HEK293 (cell line): ENCODE results near the gene NAA35.

Experiments
- CTCF ChIA-PET: fragments of 350-600 bp; formaldehyde crosslinking; extraction: SDS; loops from one replicate; lab custom pipeline; 2021; ENCODE audit warnings: antibody characterized with exemption; lab: Yijun Ruan, JAX
- POLR2A ChIA-PET: fragments of 300-600 bp; formaldehyde crosslinking; extraction: SDS; loops from one replicate; lab custom pipeline; 2020; ENCODE audit warnings: antibody characterized with exemption, inconsistent platforms; lab: Yijun Ruan, JAX
- H3K27ac ChIP-seq: fragments of 200-500 bp; sonication (Bioruptor generic); 2 replicates; pipeline ENCODE4 v1.5.1; 2014; ENCODE audit warnings: low read depth, low read length, control low read depth, inconsistent platforms; ENCODE audit errors: extremely low read depth
- H3K36me3 ChIP-seq, 2 experiments: fragments of 200-500 bp in 1 of 2; sonication (Bioruptor generic) in 1 of 2; 1 replicate in 1 of 2; 2 replicates in 1 of 2; pipeline ENCODE4 v1.5.1; 2014 to 2017; ENCODE audit warnings: inconsistent platforms in 2 of 2, low read length in 2 of 2; ENCODE audit not compliant: control insufficient read depth in 2 of 2, insufficient read depth in 1 of 2
- H3K4me1 ChIP-seq: fragments of 200-500 bp; sonication (Bioruptor generic); 2 replicates; pipeline ENCODE4 v1.5.1; 2014; ENCODE audit warnings: mild to moderate bottlenecking, low read length, inconsistent platforms; ENCODE audit not compliant: control insufficient read depth, insufficient read depth
- H3K4me3 ChIP-seq: 2 replicates; pipeline ENCODE4 v1.5.1; 2011; ENCODE audit warnings: low read depth, mild to moderate bottlenecking, control low read depth, low read length, moderate library complexity
- H3K9me3 ChIP-seq: fragments of 200-500 bp; sonication (Bioruptor generic); 2 replicates; pipeline ENCODE4 v1.5.1; 2014; ENCODE audit warnings: low read depth, low read length, inconsistent platforms; ENCODE audit not compliant: control insufficient read depth, insufficient read depth
- AEBP2 ChIP-seq: fragments of 450-650 bp; formaldehyde crosslinking; IDR thresholded peaks from 2 replicates; pipeline ENCODE4 v1.5.1; 2016; ENCODE audit warnings: missing biosample characterization, missing genetic modification characterization, borderline replicate concordance
- INSM2 ChIP-seq: fragments of 450-650 bp; formaldehyde crosslinking; IDR thresholded peaks from 2 replicates; pipeline ENCODE4 v1.5.1; 2016; ENCODE audit warnings: missing biosample characterization, missing genetic modification characterization
- RBAK ChIP-seq: fragments of 450-650 bp; formaldehyde crosslinking; IDR thresholded peaks from 2 replicates; pipeline ENCODE4 v1.5.1; 2016; ENCODE audit warnings: missing biosample characterization, missing genetic modification characterization
- SALL2 ChIP-seq: fragments of 450-650 bp; formaldehyde crosslinking; IDR thresholded peaks from 2 replicates; pipeline ENCODE4 v1.5.0; 2017; ENCODE audit warnings: missing biosample characterization, mild to moderate bottlenecking, missing genetic modification characterization, borderline replicate concordance
- SCRT2 ChIP-seq: fragments of 450-650 bp; formaldehyde crosslinking; IDR thresholded peaks from 2 replicates; pipeline ENCODE4 v1.5.1; 2016; ENCODE audit warnings: missing biosample characterization, missing genetic modification characterization
- TRIM28 ChIP-seq: IDR thresholded peaks from 2 replicates; pipeline ENCODE4 v1.6.1; 2011; ENCODE audit warnings: low read length, control low read depth, borderline replicate concordance
- ZBTB17 ChIP-seq: fragments of 450-650 bp; formaldehyde crosslinking; IDR thresholded peaks from 2 replicates; pipeline ENCODE4 v1.5.1; 2016; ENCODE audit warnings: missing biosample characterization, missing genetic modification characterization
- ZBTB20 ChIP-seq: fragments of 450-650 bp; formaldehyde crosslinking; IDR thresholded peaks from 2 replicates; pipeline ENCODE4 v1.5.1; 2016; ENCODE audit warnings: missing biosample characterization, missing genetic modification characterization
- ZFP41 ChIP-seq: fragments of 450-650 bp; formaldehyde crosslinking; IDR thresholded peaks from 2 replicates; pipeline ENCODE4 v1.5.1; 2016; ENCODE audit warnings: missing biosample characterization, missing genetic modification characterization, borderline replicate concordance
- ZIC2 ChIP-seq: fragments of 450-650 bp; formaldehyde crosslinking; IDR thresholded peaks from 2 replicates; pipeline ENCODE4 v1.5.1; 2016; ENCODE audit warnings: missing biosample characterization, missing genetic modification characterization
- ZNF140 ChIP-seq: fragments of 450-650 bp; formaldehyde crosslinking; IDR thresholded peaks from 2 replicates; pipeline ENCODE4 v1.5.1; 2016; ENCODE audit warnings: missing biosample characterization, missing genetic modification characterization
- ZNF146 ChIP-seq: fragments of 450-650 bp; formaldehyde crosslinking; IDR thresholded peaks from 2 replicates; pipeline ENCODE4 v1.5.1; 2016; ENCODE audit warnings: missing biosample characterization, missing genetic modification characterization
- ZNF148 ChIP-seq: fragments of 450-650 bp; formaldehyde crosslinking; IDR thresholded peaks from 2 replicates; pipeline ENCODE4 v1.5.0; 2017; ENCODE audit warnings: missing biosample characterization, missing genetic modification characterization, borderline replicate concordance
- ZNF175 ChIP-seq: fragments of 450-650 bp; formaldehyde crosslinking; IDR thresholded peaks from 2 replicates; pipeline ENCODE4 v1.5.1; 2016; ENCODE audit warnings: missing biosample characterization, missing genetic modification characterization
- ZNF19 ChIP-seq: fragments of 450-650 bp; formaldehyde crosslinking; IDR thresholded peaks from 2 replicates; pipeline ENCODE4; 2016; ENCODE audit warnings: missing biosample characterization, missing genetic modification characterization, low read depth
- ZNF26 ChIP-seq: fragments of 450-650 bp; formaldehyde crosslinking; IDR thresholded peaks from 2 replicates; pipeline ENCODE4 v1.5.1; 2016; ENCODE audit warnings: missing biosample characterization, missing genetic modification characterization
- ZNF350 ChIP-seq: fragments of 450-650 bp; formaldehyde crosslinking; IDR thresholded peaks from 2 replicates; pipeline ENCODE4 v1.5.0; 2017; ENCODE audit warnings: missing biosample characterization, mild to moderate bottlenecking, missing genetic modification characterization
- ZNF398 ChIP-seq: fragments of 450-650 bp; formaldehyde crosslinking; IDR thresholded peaks from 2 replicates; pipeline ENCODE4 v1.5.1; 2017; ENCODE audit warnings: missing biosample characterization, missing genetic modification characterization
- ZNF510 ChIP-seq: fragments of 450-650 bp; formaldehyde crosslinking; IDR thresholded peaks from 2 replicates; pipeline ENCODE4 v1.5.1; 2018; ENCODE audit warnings: mild to moderate bottlenecking, missing genetic modification characterization, missing biosample characterization; ENCODE audit not compliant: insufficient replicate concordance
- ZNF558 ChIP-seq: fragments of 450-650 bp; formaldehyde crosslinking; IDR thresholded peaks from 2 replicates; pipeline ENCODE4 v1.5.1; 2016; ENCODE audit warnings: missing biosample characterization, missing genetic modification characterization
- ZNF596 ChIP-seq: fragments of 450-650 bp; IDR thresholded peaks from 2 replicates; pipeline ENCODE4 v1.5.0; 2018; ENCODE audit warnings: missing biosample characterization, mild to moderate bottlenecking, missing genetic modification characterization, moderate library complexity
- ZNF701 ChIP-seq: fragments of 450-650 bp; formaldehyde crosslinking; IDR thresholded peaks from 2 replicates; pipeline ENCODE4 v1.5.1; 2016; ENCODE audit warnings: missing biosample characterization, missing genetic modification characterization
- ZNF792 ChIP-seq: fragments of 450-650 bp; formaldehyde crosslinking; IDR thresholded peaks from 2 replicates; pipeline ENCODE4 v1.5.1; 2016; ENCODE audit warnings: missing biosample characterization, missing genetic modification characterization
- ZNF837 ChIP-seq: fragments of 450-650 bp; formaldehyde crosslinking; IDR thresholded peaks from 2 replicates; pipeline ENCODE4 v1.5.1; 2016; ENCODE audit warnings: missing biosample characterization, missing genetic modification characterization
- ZSCAN5A ChIP-seq: fragments of 450-650 bp; formaldehyde crosslinking; IDR thresholded peaks from 2 replicates; pipeline ENCODE4 v1.5.1; 2016; ENCODE audit warnings: missing biosample characterization, missing genetic modification characterization
- ZXDB ChIP-seq: fragments of 450-650 bp; formaldehyde crosslinking; IDR thresholded peaks from 2 replicates; pipeline ENCODE4 v1.5.1; 2016; ENCODE audit warnings: missing biosample characterization, missing genetic modification characterization

NAA35 gene

GRCh38 chr9:85964949-85965348 lies 24.0 kb downstream of the NAA35 start:
- ChIA-PET CTCF (interaction anchor here (1.0 kb wide), 1 partner anchor 238 kb away, joined by 3 read pairs; no protein-coding TSS in a partner anchor), POLR2A (no interaction called here)
- Histone ChIP-seq H3K36me3 (peaks cover 21 to 58% of the 10 kb centered on the region in 2 experiments), H3K27ac (no peak overlapping the region), H3K4me3 (no peak overlapping the region)
- TF ChIP-seq ZNF146 (tag by site-specific recombination) (no peak), ZNF19 (tag by site-specific recombination) (no peak), ZNF510 (no peak), ZIC2 (tag by site-specific recombination) (no peak), ZNF350 (tag by site-specific recombination) (no peak), ZNF398 (no peak), ZNF596 (tag by site-specific recombination) (no peak), ZNF792 (tag by site-specific recombination) (no peak), ZBTB20 (tag by site-specific recombination) (no peak)
- TF ChIP-seq, all 188 proteins: peak for 0
- H3K9me3 ChIP-seq, result no peaks in the 10 kb centered on the region
- H3K4me1 ChIP-seq, result peaks cover 6% of the 10 kb centered on the region; the same call in 1 of the 2 replicates

- ChIA-PET CTCF (no interaction called here), POLR2A (no interaction called here)
- H3K27ac ChIP-seq, result no peak overlapping the region
- no peaks in the 10 kb centered on the region for H3K9me3 ChIP-seq
- peaks cover 14 to 62% of the 10 kb centered on the region in 2 experiments for H3K36me3 ChIP-seq
- H3K4me3 ChIP-seq, result no peak overlapping the region
- H3K4me1 ChIP-seq, result no peaks in the 10 kb centered on the region
- TF ChIP-seq INSM2 (no peak), ZXDB (tag by site-specific recombination) (no peak), ZNF558 (tag by site-specific recombination) (no peak), ZBTB17 (no peak), ZNF26 (tag by site-specific recombination) (no peak), AEBP2 (no peak), ZNF837 (tag by site-specific recombination) (no peak), SCRT2 (tag by site-specific recombination) (no peak), ZNF175 (tag by site-specific recombination) (no peak), SALL2 (tag by site-specific recombination) (no peak), RBAK (tag by site-specific recombination) (no peak), ZNF148 (no peak), TRIM28 (no peak), ZNF701 (tag by site-specific recombination) (no peak), ZFP41 (no peak), ZSCAN5A (tag by site-specific recombination) (no peak), ZNF140 (tag by site-specific recombination) (no peak)
- TF ChIP-seq, all 188 proteins: peak for 0
Observed at GRCh38 chr9:85969727-85970126, 28.8 kb downstream of the NAA35 start.
